GM12878 (cell line): ENCODE data around the gene SRGAP1. TPM values are rescaled to one million over a fixed set of nuclear protein-coding genes. Genes with fewer than 3 reads are reported as not detected.
A peak's percentile ranks its signal among the peaks of the same experiment; 100 is the strongest.

Source experiments
- ATAC-seq: fragments of 200-7000 bp; cut with Tn5 transposase; 3 replicates; pipeline ENCODE4 v1.9.1; 2020; ENCODE audit warnings: mild to moderate bottlenecking, moderate library complexity
- BruUV-seq: library from RNA; stranded (reverse); fragments of 400-500 nt; replicated peaks from 2 replicates; lab custom pipeline; 2021; lab: Mats Ljungman, UMichigan
- CTCF ChIA-PET: fragments of 300-600 bp; sonication (Branson Sonifier 250); formaldehyde crosslinking; extraction: SDS; loops from one replicate; lab custom pipeline; 2021; ENCODE audit warnings: inconsistent platforms; lab: Yijun Ruan, JAX
- POLR2A ChIA-PET: fragments of 350-600 bp; formaldehyde crosslinking; extraction: SDS; loops from one replicate; lab custom pipeline; 2021; ENCODE audit warnings: inconsistent platforms; lab: Charles Lee
- RAD21 ChIA-PET: fragments of 300-600 bp; sonication (Branson Sonifier 250); formaldehyde crosslinking; loops from one replicate; lab custom pipeline; 2023; ENCODE audit warnings: antibody characterized with exemption; ENCODE audit not compliant: unreplicated experiment; lab: Charles Lee
- SMC1A ChIA-PET: fragments of 300-600 bp; sonication (Branson Sonifier 250); formaldehyde crosslinking; loops from one replicate; lab custom pipeline; 2023; ENCODE audit not compliant: unreplicated experiment, uncharacterized antibody; lab: Charles Lee
- DNase-seq: peaks from one replicate; pipeline ENCODE4 v3.0.0-alpha.2; 2011; ENCODE audit warnings: low read depth, low spot score
- FAIRE-seq: peaks from 3 replicates; lab custom pipeline; 2011; peaks lifted over from hg19 to GRCh38; lab: Jason Lieb, UNC
- H2AFZ ChIP-seq: 2 replicates; pipeline ENCODE4 v1.6.0; 2011; ENCODE audit warnings: low read depth, low read length, control low read depth; ENCODE audit not compliant: control insufficient read depth
- H3K27ac ChIP-seq: 2 replicates; pipeline ENCODE4 v1.5.1; 2011; ENCODE audit warnings: control low read depth; ENCODE audit not compliant: control insufficient read depth, insufficient read depth
- H3K27me3 ChIP-seq, 2 experiments: replicated peaks in 1 of 2; 2 replicates each; pipeline versions ENCODE4 v1.6.0 to v1.6.1; 2011; ENCODE audit warnings: low read length in 1 of 2; ENCODE audit not compliant: control insufficient read depth in 2 of 2, insufficient read depth in 2 of 2
- H3K36me3 ChIP-seq, 2 experiments: 2 replicates each; pipeline ENCODE4 v1.5.1; 2011; ENCODE audit warnings: low read length in 1 of 2; ENCODE audit not compliant: control insufficient read depth in 2 of 2, insufficient read depth in 2 of 2
- H3K4me1 ChIP-seq: 2 replicates; pipeline ENCODE4 v1.6.1; 2011; ENCODE audit warnings: mild to moderate bottlenecking, low read length, moderate library complexity, mixed read lengths; ENCODE audit not compliant: control insufficient read depth, insufficient read depth
- H3K4me2 ChIP-seq: 2 replicates; pipeline ENCODE4 v1.6.0; 2011; ENCODE audit warnings: control low read depth; ENCODE audit not compliant: control insufficient read depth, insufficient read depth
- H3K4me3 ChIP-seq: fragments of 200-600 bp; sonication (generic); 2 replicates; pipeline ENCODE4 v1.5.1; 2016
- H3K79me2 ChIP-seq: 2 replicates; pipeline ENCODE4 v1.6.0; 2011; ENCODE audit warnings: low read length; ENCODE audit not compliant: control insufficient read depth, insufficient read depth
- H3K9ac ChIP-seq: 2 replicates; pipeline ENCODE4 v1.8.0; 2011; ENCODE audit warnings: low read length, control low read depth, mixed read lengths; ENCODE audit not compliant: control insufficient read depth, insufficient read depth
- H3K9me3 ChIP-seq: replicated peaks from 3 replicates; pipeline ENCODE4 v1.5.1; 2011; ENCODE audit warnings: mild to moderate bottlenecking, low read length; ENCODE audit not compliant: control insufficient read depth, insufficient read depth
- H4K20me1 ChIP-seq: 2 replicates; pipeline ENCODE4 v1.6.0; 2011; ENCODE audit not compliant: control insufficient read depth, insufficient read depth
- CHD2 ChIP-seq: IDR thresholded peaks from 2 replicates; pipeline ENCODE4 v1.6.1; 2011; ENCODE audit warnings: low read depth, low read length, improper control_type of control experiment, borderline replicate concordance
- CTCF ChIP-seq, 3 experiments: IDR thresholded peaks in 2 of 3; conservative IDR thresholded peaks in 1 of 3; 2 replicates each; pipeline ENCODE4 v1.5.1; 2011; ENCODE audit warnings: low read depth in 3 of 3, low read length in 3 of 3, mild to moderate bottlenecking in 3 of 3, control low read depth in 2 of 3, moderate library complexity in 2 of 3, inconsistent platforms in 1 of 3, mixed read lengths in 1 of 3; ENCODE audit not compliant: control insufficient read depth in 2 of 3, insufficient read depth in 1 of 3; ENCODE audit errors: extremely low read depth in 1 of 3
- NR2F1 ChIP-seq: fragments of 450-650 bp; conservative IDR thresholded peaks from 2 replicates; pipeline ENCODE4 v1.6.1; 2017; ENCODE audit warnings: mild to moderate bottlenecking
- WGBS: methylation state at CpG from one replicate; pipeline ENCODE4 v1.1.6; 2016; ENCODE audit warnings: low lambda C conversion rate; ENCODE audit not compliant: insufficient replicate concordance, insufficient coverage; ENCODE audit errors: missing lambda C conversion rate; 5-methylcytosine and 5-hydroxymethylcytosine counted together
- in situ Hi-C: fragments of 300-500 bp; cut with MboI; formaldehyde crosslinking; loops from 9 replicates; pipeline ENCODE4 v1.14.3; 2018; ENCODE audit warnings: mixed read lengths
- intact Hi-C: fragments of 100-400 bp; cut with micrococcal nuclease; formaldehyde crosslinking; loops from one replicate; pipeline ENCODE4 v1.14.2; 2022; ENCODE audit not compliant: unreplicated experiment
- polyA plus RNA-seq, 11 experiments: library from polyadenylated mRNA; depleted of rRNA in 4 of 11; unstranded in 6 of 11; stranded (reverse) in 5 of 11; fragments of >200 nt; fragmentation: Nextera tagmentation in 4 of 11; fragmentation: Illumina TruSeq in 1 of 11; extraction: Ambion mirVana in 4 of 11; extraction: Trizol in 1 of 11; gene quantifications; 1 replicate in 1 of 11; 2 replicates in 10 of 11; pipeline versions ENCODE4 v1.2.1 to v1.2.3, GENCODE V29; 2011 to 2016; ENCODE audit warnings: inconsistent platforms in 2 of 11, missing spikeins in 2 of 11, low read depth in 1 of 11
- total RNA-seq, 4 experiments: library from RNA; depleted of rRNA in 3 of 4; stranded (reverse); fragments of >200 nt in 3 of 4; fragmentation: Illumina TruSeq in 1 of 4; extraction: Trizol in 1 of 4; gene quantifications; 2 replicates each; pipeline versions ENCODE4 v1.2.1 to v1.2.3, GENCODE V29; 2013 to 2021

Gene SRGAP1
- total and polyA plus RNA-seq, 10 of the 15 experiments (the other 5 are each of a cell fraction or from before 2014, with no cell fraction given), result 0.16 to 0.85 (median 0.46) TPM

- TF ChIP-seq CTCF (IDR thresholded peaks at IDR 0.05 in 2 of 3, conservative IDR thresholded peaks at IDR 0.05 in 1 of 3; ENCODE audit: control insufficient read depth in 2 of 3, extremely low read depth in 1 of 3, insufficient read depth in 1 of 3, low read depth in 3 of 3, low read length in 3 of 3), result no peak
Measured at GRCh38 chr12:63811755-63812154, 32.7 kb upstream of the SRGAP1 start (continued).

- H3K9ac ChIP-seq, result peak overlapping the region; percentile 8; the same call in 1 of the 2 replicates
Measured at GRCh38 chr12:63814146-63814772, 30.2 kb upstream of the SRGAP1 start.

More at GRCh38 chr12:63814146-63814772, 30.2 kb upstream of the SRGAP1 start:
- peak; percentile 71 for FAIRE-seq
- DNase-seq, result no peak
- in situ Hi-C loops (no loop called here), intact Hi-C loops (no loop called here)
- ChIA-PET RAD21 (interaction anchor here (1.4 kb wide), 1 partner anchor 30 kb away, joined by 3 read pairs; the partner anchor contains the start of gene SRGAP1), SMC1A (interaction anchor here (0.8 to 2.1 kb wide), 8 partner anchors 12 to 43 kb away, joined by 3 to 7 read pairs (median 3); no protein-coding TSS in a partner anchor), POLR2A (no interaction called here), CTCF (interaction anchor here (0.6 to 4.1 kb wide), 4 partner anchors 8 to 812 kb away, joined by 3 to 22 read pairs (median 6); no protein-coding TSS in a partner anchor)
- Histone ChIP-seq H3K36me3 (no peaks in the 10 kb centered on the region), H4K20me1 (no peaks in the 10 kb centered on the region), H3K79me2 (no peaks in the 10 kb centered on the region), H3K4me2 (peak overlapping the region; percentile 68), H2AFZ (peak overlapping the region; percentile 87), H3K27ac (peak overlapping the region; percentile 70), H3K9me3 (no peaks in the 10 kb centered on the region; the same call in 1 of the 3 replicates), H3K4me1 (peaks cover 25% of the 10 kb centered on the region), H3K27me3 (no peaks in the 10 kb centered on the region), H3K4me3 (peak overlapping the region; percentile 28; the same call in 1 of the 2 replicates)
- TF ChIP-seq NR2F1 (no peak), CHD2 (no peak)
- WGBS, result 38% methylated on average over 4 of the region's 4 CpGs
- ATAC-seq, result peak; percentile 58
- no TSS peak for BruUV-seq
